CD4-positive, alpha-beta T cell treated with Interleukin-6 at 100 ng/mL for 8 hours (primary cell): ENCODE measurements around the gene ZBTB20.

Source experiments
- DNase-seq: peaks from one replicate; pipeline ENCODE4 v3.0.0-alpha.2; 2020; ENCODE audit warnings: mixed read lengths, low spot score

Gene ZBTB20

GRCh38 chr3:114284644-114285043 lies 862.4 kb downstream of the ZBTB20 start:
- no peak for DNase-seq
